Psoas muscle (tissue), 8 donors: Measurements from ENCODE around the gene ADAMTS20. TPM values are rescaled to one million over a fixed set of nuclear protein-coding genes. Genes with fewer than 3 reads are reported as not detected.
A peak's percentile ranks its signal among the peaks of the same experiment; 100 is the strongest.

Experiments used
- ATAC-seq, 4 donors: fragments of 200-7000 bp; cut with Tn5 transposase; one replicate each; pipeline ENCODE4 v1.9.1; 2020; ENCODE audit warnings: moderate library complexity in 3 of 4, mild to moderate bottlenecking in 2 of 4
- DNase-seq, 2 donors: peaks; one replicate each; pipeline ENCODE4 v3.0.0-alpha.2; 2020
- H3K27ac ChIP-seq: fragments of 200-600 bp; one replicate; pipeline ENCODE4 v1.8.0; 2022
- H3K27me3 ChIP-seq, 3 donors: fragments of 200-600 bp in 1 of 3; one replicate each; pipeline versions ENCODE4 v1.6.1 to v1.8.0; 2013 to 2022; ENCODE audit warnings: low read length in 2 of 3, mild to moderate bottlenecking in 2 of 3, moderate library complexity in 1 of 3; ENCODE audit not compliant: insufficient read depth in 3 of 3
- H3K36me3 ChIP-seq, 2 donors: fragments of 200-600 bp in 1 of 2; one replicate each; pipeline versions ENCODE4 v1.6.1 to v1.8.0; 2013 to 2022; ENCODE audit warnings: low read depth in 1 of 2, mild to moderate bottlenecking in 1 of 2, moderate library complexity in 1 of 2; ENCODE audit not compliant: insufficient read depth in 1 of 2
- H3K4me1 ChIP-seq: fragments of 200-600 bp; one replicate; pipeline ENCODE4 v1.8.0; 2022
- H3K4me3 ChIP-seq: fragments of 200-600 bp; one replicate; pipeline ENCODE4 v1.8.0; 2022; ENCODE audit warnings: mild to moderate bottlenecking
- H3K9me3 ChIP-seq: fragments of 200-600 bp; one replicate; pipeline ENCODE4 v1.8.0; 2022
- CTCF ChIP-seq: fragments of 200-600 bp; IDR thresholded peaks from one replicate; pipeline ENCODE4 v1.8.0; 2022; ENCODE audit warnings: antibody characterized with exemption
- WGBS, 3 donors: extraction: QIAGEN DNeasy Blood & Tissue Kit; methylation state at CpG; one replicate each; pipeline versions ENCODE4 v1.1.6 to v1.1.7; 2013; 5-methylcytosine and 5-hydroxymethylcytosine counted together
- intact Hi-C, 2 donors: fragments of 100-400 bp; cut with DNase I; formaldehyde crosslinking; loops; one replicate each; pipeline versions ENCODE4 v1.11.0 to v1.14.2; 2022
- polyA plus RNA-seq, 3 donors: library from polyadenylated mRNA; stranded (reverse); fragments of 200-250 nt; gene quantifications; one replicate each; pipeline ENCODE4 v1.2.3, GENCODE V29; 2013
- total RNA-seq, 4 donors: library from RNA; stranded (reverse); fragmentation: NEBNext Ultra II Directional in 2 of 4; extraction: Animal tissue kit (Norgen Biotek cat#: 25700) in 2 of 4; gene quantifications; one replicate each; pipeline versions ENCODE4 v1.2.1 to v1.2.4, GENCODE V29; 2021 to 2023
- donor health status: healthy with polysubstance abuse.
- donor health status: DM: no; HTN: no; CAD: no; lungs with moderate emphysema.
- donor health status: Bipolar disorder and iron deficiency.
- donor health status: healthy.
- donor health status: DM: yes; HTN: yes; CAD: no.
- donor health status: DM: no; HTN: no; CAD: no.
- donor health status: DM: no; HTN: no; CAD: no.
- donor health status: DM: yes; HTN: yes; CAD: no.

Gene ADAMTS20
- total and polyA plus RNA-seq, 7 donors = 0.01 TPM; not detected in 6

GRCh38 chr12:43306066-43306465 is 245.9 kb downstream of the ADAMTS20 start:
- Histone ChIP-seq H3K36me3 (no peaks in the 10 kb centered on the region), H3K27ac (no peak overlapping the region), H3K4me3 (no peak overlapping the region), H3K4me1 (no peaks in the 10 kb centered on the region), H3K27me3 (no peaks in the 10 kb centered on the region), H3K9me3 (no peaks in the 10 kb centered on the region)
- DNase-seq (peak; percentile 45 to 54), ATAC-seq (no peak)
- intact Hi-C loops = no loop called here
- TF ChIP-seq CTCF = no peak
- 64 to 76% (median 72%) methylated on average over 3 of the region's 3 CpGs for WGBS, 3 donors

GRCh38 chr12:43305065-43305464 is 246.9 kb downstream of the ADAMTS20 start:
- intact Hi-C loops = no loop called here
- ATAC-seq (no peak), DNase-seq (no peak)
- Histone ChIP-seq H3K4me3 (no peak overlapping the region), H3K27ac (no peak overlapping the region), H3K4me1 (no peaks in the 10 kb centered on the region), H3K27me3 (no peaks in the 10 kb centered on the region), H3K9me3 (no peaks in the 10 kb centered on the region), H3K36me3 (no peaks in the 10 kb centered on the region)
- no peak for TF ChIP-seq CTCF
- WGBS, 3 donors = 69 to 86% (median 75%) methylated on average over 1 to 2 of the region's 2 CpGs

Other genes starting within 250 kb of the ADAMTS20 start
- gene PUS7L, start 206.6 kb upstream of the ADAMTS20 start, total RNA-seq = 1 to 10 TPM; 2.8 to 4.7 (median 4.0) TPM
- 1 to 10 TPM; 1.3 to 3.2 (median 1.4) TPM for gene PUS7L, start 206.6 kb upstream of the ADAMTS20 start, polyA plus RNA-seq
- 1 to 10 TPM; 3.0 to 4.7 (median 3.5) TPM for gene IRAK4, start 206.7 kb upstream of the ADAMTS20 start, total RNA-seq
- 1 to 10 TPM; 2.2 to 3.6 (median 2.9) TPM for gene IRAK4, start 206.7 kb upstream of the ADAMTS20 start, polyA plus RNA-seq